IPS-NIHi11 (cell line): Measurements from ENCODE around the gene ORC6.
"Not testable (repeated sequence)": the region's sequence is repeated elsewhere in the genome, so short reads cannot be mapped to it uniquely, and the experiment has no call there.

Experiments
- DNase-seq: peaks from one replicate; pipeline ENCODE4 v3.0.0; 2012; ENCODE audit warnings: mixed read lengths, low spot score

The ORC6 gene, protein sequence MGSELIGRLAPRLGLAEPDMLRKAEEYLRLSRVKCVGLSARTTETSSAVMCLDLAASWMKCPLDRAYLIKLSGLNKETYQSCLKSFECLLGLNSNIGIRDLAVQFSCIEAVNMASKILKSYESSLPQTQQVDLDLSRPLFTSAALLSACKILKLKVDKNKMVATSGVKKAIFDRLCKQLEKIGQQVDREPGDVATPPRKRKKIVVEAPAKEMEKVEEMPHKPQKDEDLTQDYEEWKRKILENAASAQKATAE

GRCh38 chr16:46689365-46690280 lies at the start of gene ORC6:
Gene ORC6 (plus strand): TSS chr16:46689659. CDS start chr16:46689706, 47 bp downstream.
- peak; percentile 94 for DNase-seq

- DNase-seq, result no peak
Observed at GRCh38 chr16:46648656-46649055, 40.8 kb upstream of the ORC6 start.

GRCh38 chr16:46649588-46650253 lies 39.7 kb upstream of the ORC6 start:
- DNase-seq, result no peak

GRCh38 chr16:46650254-46650623 lies 39.2 kb upstream of the ORC6 start:
- DNase-seq, result no peak

- DNase-seq, result no peak
Observed at GRCh38 chr16:46651305-46651704, 38.2 kb upstream of the ORC6 start.

GRCh38 chr16:46658925-46659324 lies 30.5 kb upstream of the ORC6 start:
- no peak for DNase-seq

- DNase-seq, result no peak
Observed at GRCh38 chr16:46662123-46662522, 27.3 kb upstream of the ORC6 start.

- DNase-seq, result peak; percentile 80
Observed at GRCh38 chr16:46673320-46674013, 16.0 kb upstream of the ORC6 start.

GRCh38 chr16:46677943-46678342 lies 11.5 kb upstream of the ORC6 start:
- DNase-seq, result not testable (repeated sequence)

- DNase-seq, result not testable (repeated sequence)
Observed at GRCh38 chr16:46681867-46682266, 7.6 kb upstream of the ORC6 start.

- no peak for DNase-seq
Observed at GRCh38 chr16:46686815-46687473, 2.5 kb upstream of the ORC6 start.

GRCh38 chr16:46687486-46687885 lies 2.0 kb upstream of the ORC6 start:
- DNase-seq, result no peak

DNA sequence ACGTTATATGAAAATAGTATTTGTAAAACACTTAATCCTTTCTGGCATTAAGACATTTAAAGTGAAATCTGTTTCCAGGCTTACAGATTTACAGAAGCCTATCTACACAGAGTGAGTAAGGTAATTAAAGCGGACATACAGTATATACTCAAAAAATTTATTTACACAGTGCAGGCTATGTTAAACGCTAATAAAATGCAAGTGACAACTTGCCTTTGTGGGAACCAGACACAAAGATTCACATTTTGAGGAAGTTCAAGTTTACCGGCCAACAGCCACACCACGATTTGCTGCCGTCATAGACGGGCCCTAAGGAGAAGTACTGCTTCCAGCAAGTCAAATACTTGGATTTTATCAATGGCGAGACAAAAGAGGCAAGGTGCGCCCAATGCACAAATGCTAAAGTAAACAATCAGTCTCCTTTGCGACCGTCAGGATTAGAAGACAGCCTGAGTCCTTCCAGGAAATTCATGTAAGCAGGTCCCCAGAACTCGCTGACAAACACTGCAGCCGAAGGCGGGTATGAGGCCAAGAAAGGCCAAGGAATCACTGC lies 1.3 kb upstream of the ORC6 start:
- DNase-seq, result no peak

- DNase-seq, result peak; percentile 94
Observed at GRCh38 chr16:46688654-46689364, 650 bp upstream of the ORC6 start, which contains the start of gene VPS35. Gene VPS35 (minus strand): TSS chr16:46689178. CDS start chr16:46689133, 45 bp downstream.

GRCh38 chr16:46690281-46691178 lies 1.1 kb downstream of the ORC6 start:
- no peak for DNase-seq

DNA sequence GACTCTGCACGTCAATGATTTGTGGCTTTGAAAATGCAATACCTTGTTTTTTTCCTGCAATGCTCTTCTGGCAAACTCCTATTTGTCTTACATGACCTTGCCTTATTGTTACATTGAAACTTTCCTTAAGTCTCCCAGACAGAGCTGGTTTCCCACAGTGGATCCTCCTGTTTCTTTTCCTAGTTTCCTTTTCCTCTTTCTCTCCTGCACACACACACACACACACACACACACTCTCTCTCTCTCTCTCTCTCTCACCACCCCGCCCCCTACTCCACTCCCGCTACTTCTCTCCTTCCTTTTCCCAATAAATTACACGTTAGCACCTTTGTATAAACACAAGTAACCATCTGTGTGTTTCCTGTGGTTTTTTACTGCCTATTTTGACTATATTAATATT lies 2.3 kb downstream of the ORC6 start:
- DNase-seq, result no peak

DNA sequence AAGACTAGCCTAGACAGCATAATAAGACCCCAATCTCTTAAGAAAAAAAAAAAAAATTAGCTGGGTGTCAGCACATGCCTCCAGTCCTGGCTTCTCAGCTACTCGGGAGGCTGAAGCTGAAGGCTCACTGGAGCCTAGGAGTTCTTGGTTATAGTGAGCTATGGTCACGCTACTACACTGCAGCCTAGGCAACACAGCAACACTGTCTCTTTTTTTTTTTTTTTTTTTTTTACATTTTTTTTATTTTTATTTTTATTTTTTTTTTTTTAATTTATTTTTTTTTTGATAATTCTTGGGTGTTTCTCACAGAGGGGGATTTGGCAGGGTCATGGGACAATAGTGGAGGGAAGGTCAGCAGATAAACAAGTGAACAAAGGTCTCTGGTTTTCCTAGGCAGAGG lies 4.1 kb downstream of the ORC6 start:
- DNase-seq, result no peak

- DNase-seq, result no peak
Observed at GRCh38 chr16:46695937-46696336, 6.5 kb downstream of the ORC6 start.

DNA sequence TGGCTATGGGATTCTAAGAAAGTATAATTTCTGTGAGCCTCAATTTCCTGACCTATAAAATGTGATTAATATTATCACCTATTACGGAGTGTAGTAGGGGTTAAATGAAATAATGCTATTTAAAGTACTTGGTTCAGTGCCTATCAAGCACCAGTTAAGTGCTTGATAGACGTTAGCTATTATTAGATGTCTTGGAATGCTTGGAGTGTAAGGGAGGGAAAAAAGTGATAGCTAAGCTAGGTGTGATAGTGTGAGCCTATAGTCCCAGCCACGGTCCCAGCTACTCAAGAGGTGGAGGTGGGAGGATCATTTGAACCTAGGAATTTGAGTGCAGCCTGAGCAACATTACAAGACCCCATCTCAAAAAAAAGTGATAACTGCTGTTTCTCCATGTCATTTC lies 7.5 kb downstream of the ORC6 start:
- no peak for DNase-seq

DNA sequence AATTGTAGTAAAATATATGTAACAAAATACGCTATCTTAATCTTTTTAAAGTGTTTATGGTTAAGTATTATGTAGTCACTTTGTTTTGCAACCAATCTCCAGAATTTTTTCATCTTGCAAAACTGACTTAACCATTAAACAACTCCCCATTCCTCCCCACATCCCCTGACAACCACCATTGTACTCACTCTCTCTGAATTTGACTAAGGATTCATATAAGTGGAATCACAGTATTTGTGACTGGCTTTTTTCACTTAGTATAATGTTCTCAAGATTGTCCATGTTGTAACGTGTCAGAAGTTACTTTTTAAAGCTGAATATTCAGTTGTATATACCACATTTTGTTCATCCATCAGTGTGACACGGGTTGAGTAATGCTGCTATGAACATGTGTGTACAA lies 10.6 kb downstream of the ORC6 start:
- DNase-seq, result no peak
